GM19035 (cell line): ENCODE measurements around the gene RINL.
"Not testable (repeated sequence)": the region's sequence is repeated elsewhere in the genome, so short reads cannot be mapped to it uniquely, and the experiment has no call there.

Experiments used
- ATAC-seq: cut with Tn5 transposase; IDR thresholded peaks from one replicate; pipeline ENCODE4 v1.9.1; 2021; ENCODE audit not compliant: unreplicated experiment

Gene RINL

DNA sequence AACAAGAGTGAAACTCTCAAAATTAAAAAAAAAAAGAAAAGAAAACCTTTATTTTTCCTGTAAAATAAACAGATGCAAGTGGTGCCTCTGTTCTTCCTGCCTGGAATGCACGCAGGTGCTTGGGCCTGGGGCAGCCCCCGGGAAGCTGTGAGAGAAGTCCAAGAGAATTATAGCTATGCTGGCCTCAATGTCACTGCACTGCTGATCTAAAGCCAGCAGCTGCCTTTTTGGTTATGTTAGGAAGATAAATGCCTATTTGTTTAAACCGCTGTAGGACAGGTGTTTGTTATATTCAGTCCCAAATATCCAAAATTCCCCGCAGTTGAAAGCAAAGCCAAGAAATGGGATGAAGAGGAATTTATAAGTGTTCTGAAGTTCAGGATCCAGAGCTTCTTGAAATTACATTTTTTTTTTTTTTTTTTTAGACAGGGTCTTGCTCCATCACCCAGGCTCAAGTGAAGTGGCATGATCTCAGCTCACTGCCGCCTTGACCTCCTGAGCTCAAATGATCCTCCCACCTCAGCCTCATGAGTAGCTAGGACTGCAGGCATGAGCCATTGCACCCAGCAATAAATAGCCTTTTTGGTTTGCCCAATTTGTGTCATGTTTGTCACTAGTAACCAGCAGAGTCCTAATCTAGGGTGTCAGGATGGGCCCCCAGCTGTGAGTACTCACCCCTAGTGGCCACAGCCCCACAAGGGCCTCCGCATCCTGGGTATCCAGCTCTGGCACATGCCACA lies 2.2 kb downstream of the RINL start:
- no peak for ATAC-seq

DNA sequence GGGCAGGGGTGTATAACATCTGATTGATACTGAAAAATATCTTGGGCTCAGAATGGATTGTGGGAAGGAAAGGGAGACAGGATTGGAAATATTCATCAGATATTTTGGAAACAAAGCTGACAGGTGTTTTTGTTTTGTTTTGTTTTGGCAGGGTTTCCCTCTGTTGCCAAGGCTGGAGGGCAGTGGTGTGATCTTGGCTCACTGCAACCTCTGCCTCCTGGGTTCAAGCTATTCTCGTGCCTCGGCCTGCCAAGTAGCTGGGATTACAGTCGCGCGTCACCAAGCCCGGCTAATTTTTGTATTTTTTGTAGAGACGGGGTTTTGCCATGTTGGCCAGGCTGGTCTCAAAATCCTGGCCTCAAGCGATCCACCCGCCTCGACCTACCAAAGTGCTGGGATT lies 4.7 kb downstream of the RINL start:
- ATAC-seq = not testable (repeated sequence)

GRCh38 chr19:38870612-38871011 lies 7.5 kb downstream of the RINL start:
- no peak for ATAC-seq

- peak; percentile 71 for ATAC-seq
Measured at GRCh38 chr19:38869836-38870607, 8.1 kb downstream of the RINL start.

DNA sequence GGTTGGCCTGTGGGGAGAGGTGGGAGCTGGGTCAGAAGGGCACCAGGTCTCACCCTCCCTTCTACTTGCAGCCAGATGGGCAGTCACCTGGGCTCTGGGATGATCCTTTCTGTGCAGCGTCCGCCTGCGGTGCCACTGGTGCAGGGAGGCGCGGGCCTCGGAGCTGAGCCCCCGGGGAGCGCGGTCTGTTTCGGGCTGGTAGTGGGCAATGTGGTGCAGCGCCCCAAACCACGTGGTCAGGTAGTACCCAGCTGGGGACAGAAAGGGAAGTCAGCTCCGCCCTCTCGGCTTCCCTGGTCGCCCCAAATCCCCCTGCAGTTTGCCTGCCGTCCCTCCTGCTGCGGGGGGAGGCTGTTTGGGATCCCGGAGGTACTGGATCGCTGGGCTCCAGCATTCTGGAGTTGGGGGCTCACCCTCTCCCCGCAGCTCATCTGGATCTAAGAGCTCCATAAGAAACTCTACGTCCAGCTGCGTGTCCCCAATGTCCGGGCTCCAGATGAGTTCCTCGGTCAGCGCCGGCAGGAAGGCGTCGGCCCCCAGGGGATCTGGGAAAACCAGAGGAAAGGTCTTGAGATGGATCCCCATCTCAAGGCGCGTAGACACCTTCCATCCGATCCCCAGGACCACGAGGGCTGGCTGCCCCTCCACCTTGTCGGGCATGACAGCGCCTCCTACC lies 8.8 kb downstream of the RINL start:
- ATAC-seq = no peak

GRCh38 chr19:38868551-38868950 lies 9.5 kb downstream of the RINL start:
- ATAC-seq = no peak

DNA sequence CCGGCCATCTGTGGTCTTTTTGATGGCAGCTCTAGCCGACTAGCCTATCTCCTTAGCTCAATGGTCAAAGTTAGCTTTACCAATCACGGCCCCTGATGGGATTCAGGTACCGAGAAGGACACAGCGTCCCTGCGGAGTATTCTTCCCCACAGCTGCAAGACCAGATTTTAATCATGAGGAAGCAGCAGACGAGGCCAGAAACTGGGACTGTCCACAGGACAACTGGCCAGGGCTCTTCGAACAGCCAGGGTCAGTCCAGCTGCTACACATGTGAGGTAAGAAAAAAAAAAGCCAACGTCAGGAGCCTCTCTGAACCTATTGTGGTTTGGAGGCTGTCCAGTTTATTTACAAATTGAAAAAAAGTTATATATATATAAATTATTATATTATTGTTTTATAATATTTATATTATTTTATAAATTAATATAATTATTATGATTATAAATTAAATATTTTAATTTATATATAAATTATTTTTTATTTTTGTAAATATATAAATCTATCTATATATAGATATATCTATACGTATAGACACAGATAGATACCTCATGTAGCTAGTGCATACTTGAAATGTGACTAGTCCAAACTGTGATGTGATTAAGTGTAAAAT lies 10.8 kb downstream of the RINL start:
- no peak for ATAC-seq

DNA sequence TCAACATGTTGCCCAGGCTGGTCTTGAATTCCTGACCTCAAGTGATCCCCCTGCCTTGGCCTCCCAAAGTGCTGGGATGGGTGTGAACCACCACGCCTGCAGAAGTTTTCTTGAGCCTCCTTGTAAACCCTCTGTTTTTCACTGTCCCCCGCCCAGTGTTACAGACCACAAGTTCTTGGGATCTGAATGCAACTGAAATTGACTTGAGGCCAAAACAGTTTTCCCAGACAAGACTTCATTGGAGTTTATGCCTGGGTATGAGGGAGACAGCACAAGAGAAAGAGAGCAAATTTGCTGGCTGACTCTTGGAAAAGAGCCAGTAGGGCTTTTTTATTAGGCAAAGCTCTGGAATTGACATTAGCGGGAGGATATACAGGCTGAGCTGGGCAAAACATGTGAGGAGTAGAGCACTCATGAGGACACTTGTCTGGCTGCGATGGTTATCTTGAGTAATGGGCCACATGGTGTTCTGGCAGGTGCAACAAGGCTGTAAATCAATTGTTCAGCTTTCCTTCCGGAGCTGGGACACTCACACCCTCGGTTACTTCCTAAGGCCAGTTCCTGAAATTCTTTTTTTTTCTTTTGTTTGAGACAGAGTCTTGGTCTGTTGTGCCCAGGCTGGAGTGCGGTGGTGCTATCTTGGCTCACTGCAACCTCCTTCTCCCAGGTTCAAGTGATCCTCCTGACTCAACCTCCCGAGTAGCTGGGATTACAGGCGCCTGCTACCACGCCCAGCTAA lies 15.6 kb downstream of the RINL start:
- ATAC-seq = no peak

- ATAC-seq = no peak
Measured at GRCh38 chr19:38861368-38861767, 16.7 kb downstream of the RINL start.

GRCh38 chr19:38859631-38860204 lies 18.4 kb downstream of the RINL start:
- ATAC-seq = not testable (repeated sequence)

GRCh38 chr19:38856813-38857212 lies 21.3 kb downstream of the RINL start:
- no peak for ATAC-seq

DNA sequence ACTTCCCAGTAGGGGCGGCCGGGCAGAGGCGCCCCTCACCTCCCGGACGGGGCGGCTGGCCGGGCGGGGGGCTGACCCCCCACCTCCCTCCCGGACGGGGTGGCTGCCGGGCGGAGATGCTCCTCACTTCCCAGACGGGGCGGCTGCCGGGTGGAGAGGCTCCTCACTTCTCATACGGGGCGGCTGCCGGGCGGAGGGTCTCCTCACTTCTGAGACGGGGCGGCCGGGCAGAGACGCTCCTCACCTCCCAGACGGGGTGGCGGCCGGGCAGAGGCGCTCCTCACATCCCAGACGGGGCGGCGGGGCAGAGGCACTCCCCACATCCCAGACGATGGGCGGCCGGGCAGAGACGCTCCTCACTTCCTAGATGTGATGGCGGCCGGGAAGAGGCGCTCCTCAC lies 22.3 kb downstream of the RINL start:
- ATAC-seq = not testable (repeated sequence)

DNA sequence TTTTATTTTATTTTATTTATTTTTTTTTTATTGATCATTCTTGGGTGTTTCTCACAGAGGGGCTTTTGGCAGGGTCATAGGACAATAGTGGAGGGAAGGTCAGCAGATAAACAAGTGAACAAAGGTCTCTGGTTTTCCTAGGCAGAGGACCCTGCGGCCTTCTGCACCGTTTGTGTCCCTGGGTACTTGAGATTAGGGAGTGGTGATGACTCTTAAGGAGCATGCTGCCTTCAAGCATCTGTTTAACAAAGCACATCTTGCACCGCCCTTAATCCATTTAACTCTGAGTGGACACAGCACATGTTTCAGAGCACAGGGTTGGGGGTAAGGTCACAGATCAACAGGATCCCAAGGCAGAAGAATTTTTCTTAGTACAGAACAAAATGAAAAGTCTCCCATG lies 23.1 kb downstream of the RINL start:
- ATAC-seq = not testable (repeated sequence)

DNA sequence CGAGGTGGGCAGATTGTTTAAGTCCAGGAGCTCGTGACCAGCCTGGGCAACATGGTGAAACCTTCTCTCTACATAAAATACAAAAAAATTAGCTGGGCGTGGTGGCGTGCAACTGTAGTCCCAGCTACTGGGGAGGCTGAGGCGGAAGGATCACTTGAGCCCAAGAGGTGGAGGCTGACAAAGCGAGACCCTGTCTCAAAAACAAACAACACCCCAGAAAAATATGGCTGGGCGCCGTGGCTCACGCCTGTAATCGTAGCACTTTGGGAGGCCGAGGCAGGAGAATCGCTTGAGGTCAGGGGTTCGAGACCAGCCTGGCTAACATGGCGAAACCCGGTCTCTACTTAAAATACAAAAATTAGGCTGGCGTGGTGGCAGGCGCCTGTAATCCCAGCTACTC lies 24.9 kb downstream of the RINL start:
- no peak for ATAC-seq

DNA sequence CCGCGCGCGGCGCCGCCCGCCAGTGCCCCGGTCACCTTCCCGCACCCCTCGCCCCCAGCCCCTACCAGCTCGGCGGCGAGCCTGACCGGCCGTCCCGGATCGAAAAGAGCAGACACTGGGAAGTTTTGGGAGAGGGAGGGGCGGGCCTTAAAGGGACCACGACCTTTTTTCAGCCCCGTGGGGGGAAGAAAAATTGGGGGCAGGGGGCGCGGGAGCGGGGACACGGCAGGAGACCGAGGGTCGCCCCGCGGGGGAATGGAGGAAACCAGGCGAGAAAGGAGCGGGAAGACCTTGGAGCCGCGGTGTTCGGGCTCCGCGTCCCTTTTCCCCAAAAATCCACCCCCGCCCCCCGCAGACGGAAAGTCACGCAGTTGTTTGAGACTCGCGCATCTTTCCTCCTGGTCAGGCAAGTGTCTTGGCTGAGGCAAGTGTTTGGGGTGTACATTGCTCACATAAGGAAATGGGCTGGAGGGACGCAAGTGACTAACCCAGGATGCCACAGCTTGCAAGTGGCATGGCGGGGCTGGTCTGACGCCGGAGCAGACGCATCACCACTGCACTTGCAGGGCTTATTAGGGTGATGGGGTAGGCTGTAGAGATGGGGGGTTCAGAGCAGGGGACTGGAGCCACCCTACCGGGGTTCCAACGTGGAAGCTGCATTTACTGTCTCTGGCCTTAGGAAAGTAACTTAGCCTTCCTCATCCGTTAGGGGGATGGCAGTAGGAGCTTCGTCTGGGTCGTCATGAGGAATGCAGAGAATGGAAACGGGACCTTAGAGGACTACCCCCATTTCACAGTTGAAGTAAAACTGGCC lies 25.6 kb downstream of the RINL start:
- ATAC-seq = no peak

GRCh38 chr19:38851622-38852230 lies 26.3 kb downstream of the RINL start:
- ATAC-seq = peak; percentile 17

- ATAC-seq = no peak
Measured at GRCh38 chr19:38850976-38851621, 27.0 kb downstream of the RINL start.

DNA sequence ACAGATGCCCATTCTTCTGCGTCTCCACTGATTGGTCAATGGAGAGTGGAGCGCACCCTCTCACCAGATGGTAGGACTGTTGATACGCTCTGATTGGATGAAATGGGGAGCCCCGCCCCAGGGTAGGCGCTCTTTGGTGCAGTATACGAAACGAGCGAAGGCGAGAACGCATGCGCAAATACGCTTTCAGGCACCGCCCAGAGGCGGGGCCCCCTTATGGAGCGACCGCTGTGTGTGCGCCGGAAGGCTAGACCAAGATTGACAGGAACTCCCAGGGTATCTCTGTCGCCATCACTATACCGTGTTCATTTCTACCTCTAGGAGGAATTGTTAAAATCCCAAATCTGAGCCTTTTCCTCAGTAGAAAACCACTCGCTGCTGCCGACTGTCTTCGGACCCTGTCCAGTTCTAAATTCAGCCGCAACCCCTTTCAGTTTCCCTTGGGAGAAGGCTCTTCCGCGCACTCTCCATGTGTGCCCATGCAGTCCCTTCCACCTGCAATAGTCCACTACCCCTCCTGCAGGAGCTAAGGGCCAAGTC lies 27.6 kb downstream of the RINL start:
- peak; percentile 58 for ATAC-seq
